IgD-negative memory B cell (primary cell): ENCODE measurements around the gene CIART. TPM values are rescaled to one million over a fixed set of nuclear protein-coding genes. Genes with fewer than 3 reads are reported as not detected.
A peak's percentile ranks its signal among the peaks of the same experiment; 100 is the strongest.
"Not testable (repeated sequence)": the region's sequence is repeated elsewhere in the genome, so short reads cannot be mapped to it uniquely, and the experiment has no call there.

Experiments used
- H3K27ac Mint-ChIP-seq, 3 donors: one replicate each; pipeline ENCODE4 v1.8.0; 2020 to 2022; ENCODE audit warnings: mild to moderate bottlenecking in 3 of 3, mixed read lengths in 3 of 3, moderate library complexity in 1 of 3
- H3K27me3 Mint-ChIP-seq: one replicate; pipeline ENCODE4 v1.8.0; 2021; ENCODE audit warnings: mixed read lengths
- H3K36me3 Mint-ChIP-seq: one replicate; pipeline ENCODE4 v1.8.0; 2020; ENCODE audit warnings: mild to moderate bottlenecking, mixed read lengths
- H3K4me1 Mint-ChIP-seq, 3 donors: one replicate each; pipeline ENCODE4 v1.8.0; 2020 to 2022; ENCODE audit warnings: mixed read lengths in 3 of 3, mild to moderate bottlenecking in 1 of 3
- H3K4me3 Mint-ChIP-seq, 4 donors: one replicate each; pipeline ENCODE4 v1.8.0; 2020 to 2022; ENCODE audit warnings: mild to moderate bottlenecking in 4 of 4, mixed read lengths in 4 of 4, moderate library complexity in 3 of 4
- H3K9me3 Mint-ChIP-seq, 3 donors: one replicate each; pipeline ENCODE4 v1.8.0; 2020 to 2021; ENCODE audit warnings: mixed read lengths in 3 of 3, mild to moderate bottlenecking in 1 of 3
- polyA plus RNA-seq: library from polyadenylated mRNA; unstranded; fragments of 300-500 nt; fragmentation: Illumina TruSeq; gene quantifications from one replicate; pipeline ENCODE4 v1.2.3, GENCODE V29; 2021

The CIART gene
- polyA plus RNA-seq, 1 donor from 2014 or later: not detected

- Mint-ChIP-seq H3K4me3 (peak overlapping the region in 1 of 4 donors; percentile 9), H3K36me3 (peaks cover 2% of the 10 kb centered on the region), H3K27ac (no peak overlapping the region), H3K4me1 (peaks cover 9 to 13% (median 10%) of the 10 kb centered on the region in 3 donors), H3K9me3 (no peaks in the 10 kb centered on the region), H3K27me3 (no peaks in the 10 kb centered on the region)
Observed at GRCh38 chr1:150273311-150273710, 9.0 kb upstream of the CIART start.

DNA sequence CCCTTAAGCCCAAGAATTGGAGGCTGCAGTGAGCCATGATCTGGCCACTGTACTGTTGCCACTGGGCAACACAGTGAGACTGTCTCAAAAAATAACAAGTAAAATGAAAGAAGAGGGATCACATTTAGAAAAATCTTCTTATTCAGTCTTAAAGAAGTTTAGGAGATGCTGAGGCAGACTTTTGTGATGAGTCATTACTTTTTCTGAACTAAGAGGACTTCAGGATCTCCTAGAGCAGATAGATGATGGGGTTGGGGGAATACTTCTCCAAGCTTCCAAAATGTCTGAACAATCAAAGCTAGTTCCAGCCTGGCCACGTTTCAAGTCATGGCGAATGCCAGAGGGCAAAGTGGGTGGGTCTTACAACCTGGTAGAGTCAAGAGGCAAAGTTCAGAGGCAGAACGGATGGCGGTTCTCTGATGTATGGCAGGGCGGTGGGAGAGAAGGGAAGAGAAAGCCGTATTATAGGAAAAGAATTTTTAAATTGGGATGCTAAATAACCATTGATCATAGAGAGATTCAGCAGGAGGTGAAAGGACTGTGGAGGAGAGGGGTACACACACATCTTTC, 2.1 kb upstream of the CIART start:
- Mint-ChIP-seq H3K4me3 (peak overlapping the region; percentile 3 to 82 (median 42)), H3K4me1 (peaks cover 10 to 14% (median 12%) of the 10 kb centered on the region in 3 donors), H3K27ac (no peak overlapping the region), H3K9me3 (no peaks in the 10 kb centered on the region), H3K36me3 (peaks cover 3% of the 10 kb centered on the region), H3K27me3 (peaks cover 2% of the 10 kb centered on the region)

GRCh38 chr1:150281221-150281757, 1.1 kb upstream of the CIART start:
- H3K36me3 Mint-ChIP-seq: peaks cover 3% of the 10 kb centered on the region
- peaks cover 2% of the 10 kb centered on the region for H3K27me3 Mint-ChIP-seq
- H3K27ac Mint-ChIP-seq: peak overlapping the region; percentile 2 to 90 (median 56)
- no peaks in the 10 kb centered on the region for H3K9me3 Mint-ChIP-seq
- H3K4me1 Mint-ChIP-seq: peaks cover 10 to 14% (median 12%) of the 10 kb centered on the region in 3 donors
- H3K4me3 Mint-ChIP-seq: peak overlapping the region; percentile 61 to 97 (median 92)

DNA sequence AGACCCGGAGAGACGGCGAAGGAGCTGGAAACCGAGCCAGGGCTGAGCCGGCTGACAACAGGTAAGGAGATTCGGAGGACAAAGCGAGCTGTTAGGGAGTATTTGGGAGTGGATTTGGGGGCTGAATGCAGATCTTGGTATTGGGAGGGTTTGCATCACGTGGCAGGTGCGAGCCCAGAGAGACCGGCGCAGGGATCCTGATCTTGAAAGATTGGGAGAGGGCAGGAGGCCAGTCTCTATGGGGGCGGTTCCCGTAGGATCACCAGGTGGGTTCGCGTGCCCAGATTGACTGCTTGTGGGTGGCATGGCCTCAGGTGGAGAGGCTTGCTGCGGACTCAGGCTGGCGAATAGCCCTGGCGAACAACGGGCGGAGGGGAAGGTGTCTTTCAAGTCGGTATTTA, 204 bp downstream of the CIART start:
- Mint-ChIP-seq H3K4me1 (peaks cover 10 to 14% (median 12%) of the 10 kb centered on the region in 3 donors), H3K4me3 (peak overlapping the region; percentile 61 to 97 (median 92)), H3K27me3 (peaks cover 2% of the 10 kb centered on the region), H3K36me3 (peaks cover 3% of the 10 kb centered on the region), H3K27ac (peak overlapping the region in 2 of 3 donors; percentile 2 to 90), H3K9me3 (no peaks in the 10 kb centered on the region)

DNA sequence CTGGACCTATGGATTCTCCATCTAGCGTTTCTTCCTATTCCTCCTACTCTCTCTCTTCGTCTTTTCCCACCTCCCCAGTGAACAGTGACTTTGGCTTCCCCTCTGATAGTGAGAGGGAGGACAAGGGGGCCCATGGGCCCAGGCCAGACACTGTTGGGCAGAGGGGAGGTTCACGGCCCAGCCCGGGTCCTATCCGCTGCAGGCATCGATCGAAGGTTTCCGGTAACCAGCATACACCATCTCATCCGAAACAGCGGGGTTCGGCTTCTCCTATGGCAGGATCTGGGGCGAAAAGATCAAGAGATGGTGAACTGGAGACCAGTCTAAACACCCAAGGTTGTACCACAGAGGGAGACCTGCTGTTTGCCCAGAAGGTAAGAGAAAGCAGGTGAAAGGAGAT, 906 bp downstream of the CIART start:
- peaks cover 10 to 14% (median 12%) of the 10 kb centered on the region in 3 donors for H3K4me1 Mint-ChIP-seq
- peak overlapping the region; percentile 28 to 67 (median 56) for H3K4me3 Mint-ChIP-seq
- peaks cover 3% of the 10 kb centered on the region for H3K36me3 Mint-ChIP-seq
- no peaks in the 10 kb centered on the region for H3K9me3 Mint-ChIP-seq
- peaks cover 2% of the 10 kb centered on the region for H3K27me3 Mint-ChIP-seq
- H3K27ac Mint-ChIP-seq: peak overlapping the region in 2 of 3 donors; percentile 2 to 14

DNA sequence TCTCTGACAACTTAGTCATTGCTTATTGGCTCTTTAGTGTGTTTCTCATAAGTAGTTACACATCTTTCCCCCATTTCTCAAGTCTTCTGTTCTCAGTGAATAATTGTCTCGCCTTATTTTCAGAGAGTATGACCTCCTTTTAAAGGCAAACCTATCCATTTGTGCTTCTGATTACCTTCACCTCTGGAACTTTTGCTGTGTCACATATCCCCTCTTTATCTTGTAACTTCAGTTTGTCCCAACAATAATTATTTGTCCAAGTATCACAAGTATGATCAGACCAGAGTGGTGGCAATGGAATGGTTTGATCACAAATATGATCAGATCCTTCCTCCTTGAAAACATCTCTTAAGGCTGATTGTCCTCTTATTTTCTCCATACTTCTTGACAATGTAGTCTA, 6.0 kb downstream of the CIART start:
- Mint-ChIP-seq H3K36me3 (peaks cover under 1% of the 10 kb centered on the region), H3K27me3 (no peaks in the 10 kb centered on the region), H3K4me3 (no peak overlapping the region), H3K4me1 (peaks cover 6 to 8% (median 6%) of the 10 kb centered on the region in 3 donors), H3K27ac (no peak overlapping the region), H3K9me3 (no peaks in the 10 kb centered on the region)

- Mint-ChIP-seq H3K36me3 (peaks cover 2% of the 10 kb centered on the region), H3K27ac (no peak overlapping the region), H3K4me1 (peaks cover 8 to 11% (median 10%) of the 10 kb centered on the region in 3 donors), H3K27me3 (no peaks in the 10 kb centered on the region), H3K4me3 (no peak overlapping the region), H3K9me3 (no peaks in the 10 kb centered on the region)
Observed at GRCh38 chr1:150288822-150289221, 6.5 kb downstream of the CIART start.

DNA sequence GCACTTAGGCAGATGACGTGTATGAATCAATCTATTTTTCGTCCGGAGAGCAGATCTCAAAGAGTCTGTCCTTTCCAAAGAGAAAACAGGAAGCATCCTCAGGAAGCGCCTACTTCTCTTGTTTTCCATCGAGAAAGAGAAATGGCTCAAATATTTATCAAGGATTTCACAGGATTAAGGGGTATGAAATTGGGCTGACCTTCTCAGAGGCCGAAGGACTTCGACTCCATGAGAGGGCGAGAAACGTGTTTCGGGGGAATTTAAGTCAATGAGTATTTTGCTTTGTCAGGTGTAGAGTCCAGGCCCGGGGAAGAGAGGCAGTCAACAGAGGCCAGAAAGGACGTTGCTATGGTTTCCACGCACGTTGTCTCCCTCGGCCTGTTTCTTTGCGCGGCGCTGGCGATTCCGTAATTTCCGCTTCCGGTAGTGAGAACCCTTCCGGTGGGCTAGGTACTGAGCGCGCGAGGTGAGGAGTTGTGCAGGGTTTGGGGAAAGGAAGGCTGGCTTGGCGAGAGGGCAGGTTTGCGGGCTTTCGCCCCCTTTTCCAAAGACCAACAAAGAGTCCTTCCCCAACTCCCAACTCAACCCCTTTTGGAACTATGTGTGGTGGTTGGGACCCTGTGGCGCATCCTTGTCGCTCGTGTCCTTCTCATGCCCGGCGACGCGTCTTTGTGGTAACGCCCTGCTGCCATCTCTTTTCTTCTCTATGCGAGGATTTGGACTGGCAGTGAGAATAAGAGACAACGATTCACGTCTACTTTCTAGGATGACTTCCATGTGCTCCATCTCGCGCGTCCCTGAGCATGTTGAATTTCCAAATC, 11.3 kb downstream of the CIART start, which contains the start of gene MRPS21:
Gene MRPS21, plus strand, starts transcription at position 429 of the 821 bp plus-strand sequence. CDS start 506 bp downstream, outside the sequence.
- no peaks in the 10 kb centered on the region for H3K9me3 Mint-ChIP-seq
- H3K4me3 Mint-ChIP-seq: peak within 1 kb of the TSS; percentile 91 to 98 (median 96)
- H3K4me1 Mint-ChIP-seq: peaks cover 18 to 33% (median 25%) of the 10 kb centered on the region in 3 donors
- peaks cover 2% of the 10 kb centered on the region for H3K36me3 Mint-ChIP-seq
- H3K27me3 Mint-ChIP-seq: no peaks in the 10 kb centered on the region
- H3K27ac Mint-ChIP-seq: peak within 1 kb of the TSS; percentile 96 to 97 (median 97)

GRCh38 chr1:150295476-150295875, 13.1 kb downstream of the CIART start:
- peak overlapping the region in 2 of 3 donors; percentile 47 to 54 for H3K27ac Mint-ChIP-seq
- no peaks in the 10 kb centered on the region for H3K9me3 Mint-ChIP-seq
- H3K27me3 Mint-ChIP-seq: no peaks in the 10 kb centered on the region
- peaks cover 18 to 33% (median 25%) of the 10 kb centered on the region in 3 donors for H3K4me1 Mint-ChIP-seq
- peaks cover 2% of the 10 kb centered on the region for H3K36me3 Mint-ChIP-seq
- peak overlapping the region in 2 of 4 donors; percentile 61 to 67 for H3K4me3 Mint-ChIP-seq

GRCh38 chr1:150299716-150300115, 17.4 kb downstream of the CIART start:
- peaks cover 4 to 17% (median 12%) of the 10 kb centered on the region in 3 donors for H3K4me1 Mint-ChIP-seq
- H3K9me3 Mint-ChIP-seq: no peaks in the 10 kb centered on the region
- H3K36me3 Mint-ChIP-seq: peaks cover 8% of the 10 kb centered on the region
- H3K27ac Mint-ChIP-seq: peak overlapping the region in 1 of 3 donors; percentile 83
- H3K4me3 Mint-ChIP-seq: no peak overlapping the region
- no peaks in the 10 kb centered on the region for H3K27me3 Mint-ChIP-seq

DNA sequence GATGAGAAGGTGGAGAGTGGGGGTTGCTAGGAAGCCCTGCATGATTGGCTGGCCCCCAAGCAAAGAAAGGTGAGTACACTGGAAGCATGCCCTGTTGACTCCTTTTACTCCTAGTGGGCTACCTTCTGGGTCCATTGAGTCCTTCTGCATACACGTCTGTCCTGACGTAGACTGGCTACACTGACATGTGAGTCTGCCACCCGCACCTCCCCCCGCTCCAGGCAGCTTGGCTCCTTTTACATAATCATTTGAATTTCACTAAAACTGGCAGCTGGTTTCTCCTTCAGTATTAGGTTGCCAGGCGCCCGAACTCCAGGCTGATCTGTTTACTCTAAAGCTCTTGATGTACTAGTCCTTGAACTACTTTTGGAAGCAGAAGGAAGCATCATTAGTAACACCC, 20.0 kb downstream of the CIART start:
- peak overlapping the region in 1 of 4 donors; percentile 57 for H3K4me3 Mint-ChIP-seq
- H3K9me3 Mint-ChIP-seq: no peaks in the 10 kb centered on the region
- peaks cover 0 to 7% (median 4%) of the 10 kb centered on the region in 3 donors for H3K4me1 Mint-ChIP-seq
- no peak overlapping the region for H3K27ac Mint-ChIP-seq
- peaks cover 11% of the 10 kb centered on the region for H3K36me3 Mint-ChIP-seq
- no peaks in the 10 kb centered on the region for H3K27me3 Mint-ChIP-seq

DNA sequence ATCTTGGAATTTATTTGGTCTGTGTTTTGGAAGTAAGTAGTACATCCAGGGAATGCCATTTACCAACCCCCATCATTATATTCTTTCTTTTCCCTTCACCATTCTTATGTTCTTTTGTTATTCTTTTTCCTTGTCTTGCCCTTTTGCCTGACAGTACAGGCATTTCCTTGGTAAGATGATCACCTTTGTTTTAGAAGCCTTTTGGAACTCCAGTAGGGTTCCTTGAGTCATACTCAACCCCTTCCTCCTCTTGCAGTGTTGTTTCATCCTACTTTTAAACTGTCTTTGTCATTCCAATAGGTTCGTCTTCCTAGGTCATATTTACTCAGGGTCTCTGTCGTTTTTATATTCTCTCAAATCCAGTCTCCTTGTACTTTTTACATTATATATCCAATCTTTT, 20.5 kb downstream of the CIART start:
- Mint-ChIP-seq H3K4me3 (no peak overlapping the region), H3K27ac (no peak overlapping the region), H3K4me1 (peaks cover 0 to 5% (median 0%) of the 10 kb centered on the region in 3 donors), H3K27me3 (no peaks in the 10 kb centered on the region), H3K36me3 (peaks cover 13% of the 10 kb centered on the region), H3K9me3 (no peaks in the 10 kb centered on the region)

DNA sequence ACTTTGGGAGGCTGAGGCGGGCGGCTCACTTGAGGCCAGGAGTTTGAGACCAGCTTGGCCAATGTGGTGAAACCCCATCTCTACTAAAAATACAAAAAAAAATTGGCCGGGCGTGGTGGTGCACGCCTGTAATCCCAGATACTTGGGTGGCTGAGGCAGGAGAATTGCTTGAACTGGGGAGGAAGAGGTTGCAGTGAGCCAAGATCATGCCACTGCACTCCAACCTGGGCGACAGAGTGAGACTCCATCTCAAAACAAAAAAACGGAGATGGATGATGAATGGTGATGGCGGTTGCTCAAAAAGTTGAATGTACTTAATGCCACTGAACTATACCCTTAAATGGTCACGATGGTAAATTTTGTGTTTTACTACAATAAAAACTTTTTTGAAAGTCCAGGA, 26.2 kb downstream of the CIART start:
- not testable (repeated sequence) for H3K27ac Mint-ChIP-seq, H3K4me3 Mint-ChIP-seq, H3K36me3 Mint-ChIP-seq, H3K9me3 Mint-ChIP-seq, H3K4me1 Mint-ChIP-seq, H3K27me3 Mint-ChIP-seq

DNA sequence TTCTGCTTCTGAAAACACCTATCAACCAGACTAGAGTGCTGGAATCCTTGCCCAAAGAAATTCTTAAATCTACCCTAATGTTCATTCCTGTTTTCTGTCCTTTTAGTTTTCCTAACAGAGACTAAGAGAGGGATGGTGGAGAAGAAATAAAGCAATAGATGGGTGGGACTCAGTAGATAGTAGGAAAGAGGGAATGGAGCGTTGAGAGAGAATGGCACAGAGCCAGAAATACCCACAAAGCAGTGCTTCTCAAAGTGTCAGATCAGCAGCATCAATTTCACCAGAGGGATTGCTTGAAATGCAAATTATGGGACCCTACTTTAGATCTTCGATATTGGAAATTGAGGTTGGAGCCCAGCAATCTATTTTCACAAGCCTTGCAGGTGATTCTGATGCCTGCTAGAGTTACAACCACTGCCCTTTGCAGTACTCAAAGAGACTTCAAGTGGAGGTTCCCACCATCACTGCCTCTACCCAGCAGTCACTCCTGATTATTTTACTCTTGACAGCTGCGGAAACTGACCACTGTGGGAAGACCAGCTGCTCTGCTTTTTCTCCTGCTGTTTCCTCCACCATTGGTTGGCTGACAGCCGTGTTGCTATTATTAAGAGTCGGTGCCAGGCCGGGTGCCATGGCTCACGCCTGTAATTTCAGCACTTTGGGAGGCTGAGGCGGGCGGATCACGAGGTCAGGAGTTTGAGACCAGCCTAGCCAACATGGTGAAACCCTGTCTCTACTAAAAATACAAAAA, 27.6 kb downstream of the CIART start:
- Mint-ChIP-seq H3K4me1 (peaks cover 0 to 1% (median 1%) of the 10 kb centered on the region in 3 donors), H3K9me3 (no peaks in the 10 kb centered on the region), H3K27me3 (no peaks in the 10 kb centered on the region), H3K36me3 (peaks cover 7% of the 10 kb centered on the region), H3K27ac (no peak overlapping the region), H3K4me3 (no peak overlapping the region)
